Fibroblast of lung (primary cell): ENCODE results near the gene MUC6. TPM values are rescaled to one million over a fixed set of nuclear protein-coding genes. Genes with fewer than 3 reads are reported as not detected.
"Not testable (repeated sequence)": the region's sequence is repeated elsewhere in the genome, so short reads cannot be mapped to it uniquely, and the experiment has no call there.

ENCODE experiments used
- DNase-seq, 2 donors: peaks; one replicate each; pipeline versions ENCODE4 v3.0.0 to v3.0.0-alpha.2; 2010; ENCODE audit warnings: low read depth in 2 of 2
- H2AFZ ChIP-seq: 2 replicates; pipeline ENCODE4 v1.5.1; 2012; ENCODE audit warnings: low read length, control low read depth, inconsistent platforms
- H3K27ac ChIP-seq: 2 replicates; pipeline ENCODE4 v1.5.1; 2011; ENCODE audit warnings: low read length, control low read depth; ENCODE audit not compliant: insufficient read depth
- H3K27me3 ChIP-seq: 2 replicates; pipeline ENCODE4 v1.5.1; 2011; ENCODE audit warnings: mild to moderate bottlenecking, low read length; ENCODE audit not compliant: control insufficient read depth, insufficient read depth
- H3K36me3 ChIP-seq: 2 replicates; pipeline ENCODE4 v1.5.1; 2011; ENCODE audit warnings: low read length; ENCODE audit not compliant: control insufficient read depth, insufficient read depth
- H3K4me1 ChIP-seq: 2 replicates; pipeline ENCODE4 v1.5.1; 2011; ENCODE audit warnings: low read length; ENCODE audit not compliant: control insufficient read depth, insufficient read depth; ENCODE audit errors: extremely low read depth
- H3K4me2 ChIP-seq: 2 replicates; pipeline ENCODE4 v1.5.1; 2011; ENCODE audit warnings: low read length, control low read depth; ENCODE audit not compliant: insufficient read depth; ENCODE audit errors: extremely low read depth
- H3K4me3 ChIP-seq, 4 experiments: fragments of 200-600 bp in 1 of 4; sonication (generic) in 1 of 4; replicated peaks in 1 of 4; 2 replicates each; pipeline ENCODE4 v1.5.1; 2011 to 2016; ENCODE audit warnings: low read length in 4 of 4, low read depth in 3 of 4, mild to moderate bottlenecking in 3 of 4, control low read depth in 2 of 4, inconsistent platforms in 1 of 4, mixed read lengths in 1 of 4; ENCODE audit not compliant: insufficient read depth in 1 of 4; ENCODE audit errors: control extremely low read depth in 1 of 4
- H3K79me2 ChIP-seq: 2 replicates; pipeline ENCODE4 v1.5.1; 2012; ENCODE audit warnings: mild to moderate bottlenecking, low read length, inconsistent platforms; ENCODE audit not compliant: control insufficient read depth, insufficient read depth
- H3K9ac ChIP-seq: 2 replicates; pipeline ENCODE4 v1.5.1; 2011; ENCODE audit warnings: mild to moderate bottlenecking, low read length, control low read depth; ENCODE audit not compliant: insufficient read depth
- H3K9me3 ChIP-seq: 2 replicates; pipeline ENCODE4 v1.5.1; 2012; ENCODE audit warnings: low read depth, low read length; ENCODE audit not compliant: control insufficient read depth, insufficient read depth
- H4K20me1 ChIP-seq: 2 replicates; pipeline ENCODE4 v1.5.1; 2011; ENCODE audit warnings: low read length; ENCODE audit not compliant: control insufficient read depth, insufficient read depth; ENCODE audit errors: extremely low read depth
- CTCF ChIP-seq, 2 donors: IDR thresholded peaks in 1 of 2; conservative IDR thresholded peaks in 1 of 2; 1 replicate in 1 of 2; 2 replicates in 1 of 2; pipeline ENCODE4 v1.5.1; 2011 to 2012; ENCODE audit warnings: low read length in 2 of 2, control low read depth in 1 of 2, inconsistent platforms in 1 of 2, low read depth in 1 of 2, mild to moderate bottlenecking in 1 of 2
- EZH2 ChIP-seq: IDR thresholded peaks from 2 replicates; pipeline ENCODE4 v1.5.1; 2012; ENCODE audit warnings: low read length, control low read depth, mild to moderate bottlenecking; ENCODE audit errors: missing control alignments
- polyA plus RNA-seq, 2 donors: library from polyadenylated mRNA; depleted of rRNA in 1 of 2; stranded (reverse) in 1 of 2; unstranded in 1 of 2; fragments of >200 nt; gene quantifications; 2 replicates each; pipeline ENCODE4 v1.2.1, GENCODE V29; 2011 to 2012; ENCODE audit warnings: missing spikeins in 1 of 2
- total RNA-seq: library from RNA; depleted of rRNA; stranded (reverse); fragments of >200 nt; gene quantifications from 2 replicates; pipeline ENCODE4 v1.2.1, GENCODE V29; 2014

The MUC6 gene
- total and polyA plus RNA-seq, 2 donors (not counting 1 experiment from before 2014, with no cell fraction given): not detected

GRCh38 chr11:976431-977160 lies 59.9 kb downstream of the MUC6 start:
- H2AFZ ChIP-seq: no peak overlapping the region
- H4K20me1 ChIP-seq: no peaks in the 10 kb centered on the region
- peak; percentile 47 to 63 for DNase-seq
- H3K27me3 ChIP-seq: no peaks in the 10 kb centered on the region
- H3K79me2 ChIP-seq: no peaks in the 10 kb centered on the region
- H3K9ac ChIP-seq: no peak overlapping the region
- no peak for TF ChIP-seq EZH2
- TF ChIP-seq CTCF (conservative IDR thresholded peaks at IDR 0.05 in 1 of 2, IDR thresholded peaks at IDR 0.05 in 1 of 2; ENCODE audit: low read depth in 1 of 2, low read length in 2 of 2): peak; percentile 8 to 10
- H3K4me1 ChIP-seq: no peaks in the 10 kb centered on the region
- no peak overlapping the region for H3K4me2 ChIP-seq
- H3K27ac ChIP-seq: no peak overlapping the region
- H3K36me3 ChIP-seq: peaks cover 25% of the 10 kb centered on the region
- H3K4me3 ChIP-seq: no peak overlapping the region
- H3K9me3 ChIP-seq: no peaks in the 10 kb centered on the region

- no peak overlapping the region for H3K4me3 ChIP-seq
- peaks cover 25% of the 10 kb centered on the region for H3K36me3 ChIP-seq
- no peaks in the 10 kb centered on the region for H3K4me1 ChIP-seq
- DNase-seq: peak; percentile 28 to 57
- H3K79me2 ChIP-seq: no peaks in the 10 kb centered on the region
- H4K20me1 ChIP-seq: no peaks in the 10 kb centered on the region
- H2AFZ ChIP-seq: no peak overlapping the region
- H3K4me2 ChIP-seq: no peak overlapping the region
- no peak overlapping the region for H3K9ac ChIP-seq
- TF ChIP-seq EZH2 (no peak), CTCF (conservative IDR thresholded peaks at IDR 0.05 in 1 of 2, IDR thresholded peaks at IDR 0.05 in 1 of 2; ENCODE audit: low read depth in 1 of 2, low read length in 2 of 2) (peak in 1 of 2 donors; percentile 43)
- H3K9me3 ChIP-seq: no peaks in the 10 kb centered on the region
- no peaks in the 10 kb centered on the region for H3K27me3 ChIP-seq
- H3K27ac ChIP-seq: no peak overlapping the region
Measured at GRCh38 chr11:975827-976226, 60.7 kb downstream of the MUC6 start.

- not testable (repeated sequence) for H3K27ac ChIP-seq, H3K27me3 ChIP-seq, H3K4me2 ChIP-seq, H2AFZ ChIP-seq, H4K20me1 ChIP-seq, H3K79me2 ChIP-seq, H3K4me3 ChIP-seq, H3K9me3 ChIP-seq, H3K4me1 ChIP-seq, H3K9ac ChIP-seq, DNase-seq
- H3K36me3 ChIP-seq: peaks cover 27% of the 10 kb centered on the region
Measured at GRCh38 chr11:975376-975775, 61.1 kb downstream of the MUC6 start.
